Measurements from ENCODE around the gene TTC6. TPM values are rescaled to one million over a fixed set of nuclear protein-coding genes. Genes with fewer than 3 reads are reported as not detected.

TTC6 gene
- total RNA-seq, 1 donor from 2014 or later: 39.3 TPM

DNA sequence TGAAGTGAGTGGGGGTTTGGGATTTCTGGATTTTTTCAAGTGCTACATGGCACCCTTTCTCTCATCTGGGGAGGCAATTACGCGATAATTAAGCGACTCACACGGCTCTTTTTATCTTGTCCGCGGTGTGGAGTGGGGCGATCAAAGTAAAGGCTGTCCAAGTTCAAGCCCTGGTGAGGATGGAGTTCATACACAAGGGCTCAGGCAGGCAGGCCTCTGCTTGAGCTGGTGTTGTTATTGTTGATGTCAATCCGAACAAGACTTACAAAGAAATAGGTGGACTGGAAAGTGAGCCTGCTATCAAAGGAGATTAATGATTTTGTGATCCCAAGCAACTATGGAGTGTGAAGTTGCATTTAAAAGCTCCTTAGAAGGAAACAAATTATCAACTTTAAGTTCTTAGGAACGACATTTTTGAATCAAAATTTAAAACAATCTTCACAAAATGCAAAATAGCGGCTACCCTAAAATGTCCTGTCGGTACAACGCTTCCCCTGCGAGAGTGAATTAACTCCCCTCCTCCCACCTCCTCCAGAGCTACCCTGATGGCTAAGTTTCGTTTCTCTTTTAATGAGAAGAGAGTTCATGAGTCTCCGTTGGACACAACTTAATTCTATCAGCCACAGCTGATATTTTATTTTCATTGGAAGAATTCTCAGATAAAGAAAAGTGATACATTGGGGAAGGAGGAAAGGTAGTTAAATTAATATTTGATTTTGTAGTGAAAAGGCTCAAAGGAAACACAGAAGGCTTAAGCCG is 6.3 kb upstream of the TTC6 start:
- no peak for DNase-seq (ENCODE audit: low spot score, unreplicated experiment)
- Mint-ChIP-seq H3K27ac (peak overlapping the region; percentile 98), H3K4me1 (ENCODE audit: low read depth) (peaks cover 50% of the 10 kb centered on the region), H3K4me3 (ENCODE audit: low read depth) (peak overlapping the region; percentile 77), H3K36me3 (ENCODE audit: insufficient read depth) (peaks cover 37% of the 10 kb centered on the region), H3K9me3 (ENCODE audit: low read depth) (no peaks in the 10 kb centered on the region), H3K27me3 (no peaks in the 10 kb centered on the region)
- TF ChIP-seq, protein P1, sequence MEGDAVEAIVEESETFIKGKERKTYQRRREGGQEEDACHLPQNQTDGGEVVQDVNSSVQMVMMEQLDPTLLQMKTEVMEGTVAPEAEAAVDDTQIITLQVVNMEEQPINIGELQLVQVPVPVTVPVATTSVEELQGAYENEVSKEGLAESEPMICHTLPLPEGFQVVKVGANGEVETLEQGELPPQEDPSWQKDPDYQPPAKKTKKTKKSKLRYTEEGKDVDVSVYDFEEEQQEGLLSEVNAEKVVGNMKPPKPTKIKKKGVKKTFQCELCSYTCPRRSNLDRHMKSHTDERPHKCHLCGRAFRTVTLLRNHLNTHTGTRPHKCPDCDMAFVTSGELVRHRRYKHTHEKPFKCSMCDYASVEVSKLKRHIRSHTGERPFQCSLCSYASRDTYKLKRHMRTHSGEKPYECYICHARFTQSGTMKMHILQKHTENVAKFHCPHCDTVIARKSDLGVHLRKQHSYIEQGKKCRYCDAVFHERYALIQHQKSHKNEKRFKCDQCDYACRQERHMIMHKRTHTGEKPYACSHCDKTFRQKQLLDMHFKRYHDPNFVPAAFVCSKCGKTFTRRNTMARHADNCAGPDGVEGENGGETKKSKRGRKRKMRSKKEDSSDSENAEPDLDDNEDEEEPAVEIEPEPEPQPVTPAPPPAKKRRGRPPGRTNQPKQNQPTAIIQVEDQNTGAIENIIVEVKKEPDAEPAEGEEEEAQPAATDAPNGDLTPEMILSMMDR (IDR thresholded peaks at IDR 0.05; ENCODE audit: unreplicated experiment): no peak

DNA sequence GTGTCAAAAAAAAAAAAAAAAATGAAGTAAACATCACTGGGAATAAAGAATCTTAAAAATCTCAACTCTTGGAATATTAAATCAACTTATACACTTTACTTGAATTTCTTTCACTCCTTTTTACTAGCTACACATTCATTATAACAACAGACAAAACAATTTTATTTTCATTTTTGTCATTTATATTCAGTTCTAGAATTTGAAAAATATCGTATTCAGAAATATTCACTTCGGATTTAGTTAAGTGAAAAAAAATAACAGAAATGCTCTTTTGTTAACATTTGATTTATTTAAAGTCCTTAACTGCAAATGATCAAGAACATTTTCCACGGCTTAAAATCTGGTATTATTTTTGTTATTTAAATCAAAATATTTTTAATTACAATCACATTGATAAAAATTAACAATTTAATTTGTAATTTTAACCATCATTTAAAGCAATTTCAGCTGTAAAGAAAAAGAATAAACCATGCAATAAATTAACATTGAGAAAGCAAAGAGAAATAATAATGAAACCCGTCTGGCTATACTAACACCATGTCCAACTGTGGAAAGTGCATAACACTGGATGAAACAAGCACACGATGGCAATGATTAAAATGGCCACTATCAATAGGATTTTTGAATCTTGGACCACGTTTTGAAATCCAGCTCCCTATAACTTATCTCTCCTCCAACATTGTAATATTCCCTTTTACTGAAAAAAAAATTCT is 5.6 kb upstream of the TTC6 start:
- H3K9me3 Mint-ChIP-seq (ENCODE audit: low read depth): no peaks in the 10 kb centered on the region
- H3K27ac Mint-ChIP-seq: peak overlapping the region; percentile 98
- no peaks in the 10 kb centered on the region for H3K27me3 Mint-ChIP-seq
- H3K4me3 Mint-ChIP-seq (ENCODE audit: low read depth): peak overlapping the region; percentile 88
- peaks cover 48% of the 10 kb centered on the region for H3K4me1 Mint-ChIP-seq (ENCODE audit: low read depth)
- no peak for DNase-seq (ENCODE audit: low spot score, unreplicated experiment)
- TF ChIP-seq, protein P1 (IDR thresholded peaks at IDR 0.05; ENCODE audit: unreplicated experiment): no peak
- H3K36me3 Mint-ChIP-seq (ENCODE audit: insufficient read depth): peaks cover 37% of the 10 kb centered on the region

DNA sequence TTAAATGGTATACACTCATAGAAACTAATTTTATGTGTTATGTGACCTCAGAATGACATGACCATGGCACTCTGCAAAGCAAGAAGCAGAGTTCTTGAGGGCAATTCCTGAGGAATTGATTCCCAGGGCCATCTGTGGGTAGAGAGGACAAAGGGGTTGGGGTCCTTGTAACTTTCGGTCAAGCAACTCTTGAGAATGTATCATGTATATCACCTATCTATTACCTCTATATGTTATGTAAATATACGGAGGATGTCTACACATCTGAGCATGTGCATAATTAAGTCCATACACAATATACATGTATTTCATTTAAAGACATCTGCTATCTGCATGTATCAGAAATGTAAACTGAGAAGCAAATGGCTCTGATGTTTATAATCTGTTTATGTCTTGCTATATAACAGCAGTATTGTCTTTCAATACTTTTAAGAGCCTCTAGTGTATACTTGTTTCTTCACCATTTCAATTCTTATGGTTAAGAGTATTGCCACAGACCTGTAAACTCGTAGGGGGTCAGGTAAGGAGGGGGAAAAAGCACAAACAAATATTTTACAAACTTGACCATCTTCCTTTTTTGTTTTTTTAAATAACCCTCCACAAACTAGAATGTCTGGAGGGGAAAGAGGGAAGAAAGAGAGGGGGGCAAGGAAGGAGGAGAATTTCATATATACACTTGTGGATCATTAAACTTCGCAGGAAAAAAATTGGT is 4.8 kb upstream of the TTC6 start:
- no peak for DNase-seq (ENCODE audit: low spot score, unreplicated experiment)
- Mint-ChIP-seq H3K27me3 (no peaks in the 10 kb centered on the region), H3K36me3 (ENCODE audit: insufficient read depth) (peaks cover 37% of the 10 kb centered on the region), H3K9me3 (ENCODE audit: low read depth) (no peaks in the 10 kb centered on the region), H3K27ac (peak overlapping the region; percentile 95), H3K4me1 (ENCODE audit: low read depth) (peaks cover 43% of the 10 kb centered on the region), H3K4me3 (ENCODE audit: low read depth) (peak overlapping the region; percentile 88)
- TF ChIP-seq, protein P1 (IDR thresholded peaks at IDR 0.05; ENCODE audit: unreplicated experiment): no peak

DNA sequence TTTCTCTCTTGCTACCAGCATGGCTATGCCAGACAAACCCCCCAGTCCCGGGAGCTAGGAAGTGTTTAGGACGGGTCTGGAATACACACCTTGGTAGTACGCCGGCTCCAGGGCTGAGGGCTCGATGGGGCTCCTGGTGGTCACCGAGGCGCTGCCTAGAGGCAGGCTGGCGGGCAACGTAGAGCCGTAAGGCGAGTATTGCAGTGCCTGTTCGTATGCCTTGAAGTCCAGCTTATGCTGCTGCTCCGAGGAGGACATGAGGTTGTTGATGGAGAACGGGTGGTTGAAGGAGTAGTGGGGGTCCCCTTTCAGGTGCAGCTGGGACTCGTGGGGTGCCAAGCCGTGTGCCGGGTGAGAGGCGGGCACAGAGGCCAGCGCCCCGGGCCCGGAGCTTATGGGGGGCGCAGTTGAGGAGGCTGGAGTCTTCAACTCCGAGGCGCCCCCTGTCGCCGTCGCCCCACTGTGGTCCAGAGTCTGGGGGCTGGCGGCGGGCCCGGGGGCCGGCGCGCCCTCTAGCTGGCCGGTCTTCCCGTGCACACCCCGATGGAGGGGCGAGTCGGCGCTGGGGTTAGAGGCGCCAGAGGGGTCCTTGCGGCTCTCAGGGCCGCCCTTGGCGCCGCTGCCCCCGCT is 4.0 kb upstream of the TTC6 start:
- peak overlapping the region; percentile 95 for H3K27ac Mint-ChIP-seq
- DNase-seq (ENCODE audit: low spot score, unreplicated experiment): peak; percentile 68
- H3K9me3 Mint-ChIP-seq (ENCODE audit: low read depth): no peaks in the 10 kb centered on the region
- H3K4me1 Mint-ChIP-seq (ENCODE audit: low read depth): peaks cover 39% of the 10 kb centered on the region
- H3K27me3 Mint-ChIP-seq: no peaks in the 10 kb centered on the region
- H3K4me3 Mint-ChIP-seq (ENCODE audit: low read depth): peak overlapping the region; percentile 89
- peaks cover 37% of the 10 kb centered on the region for H3K36me3 Mint-ChIP-seq (ENCODE audit: insufficient read depth)
- TF ChIP-seq, protein P1 (IDR thresholded peaks at IDR 0.05; ENCODE audit: unreplicated experiment): peak; percentile 68
